IMR-90 (cell line): Measurements from ENCODE around the gene ZNF622. TPM values are rescaled to one million over a fixed set of nuclear protein-coding genes. Genes with fewer than 3 reads are reported as not detected.

Source experiments
- ATAC-seq: fragments of 200-7000 bp; cut with Tn5 transposase; 2 replicates; pipeline ENCODE4 v1.9.1; 2020; ENCODE audit warnings: low read depth, mild to moderate bottlenecking, moderate library complexity
- BruUV-seq: library from RNA; stranded (reverse); fragments of 400-500 nt; replicated peaks from 2 replicates; lab custom pipeline; 2021; lab: Mats Ljungman, UMichigan
- CTCF ChIA-PET: fragments of 300-600 bp; formaldehyde crosslinking; extraction: SDS; loops from one replicate; lab custom pipeline; 2021; ENCODE audit warnings: antibody characterized with exemption; lab: Yijun Ruan, JAX
- POLR2A ChIA-PET: fragments of 300-600 bp; sonication (Branson Sonifier 250); formaldehyde crosslinking; loops from one replicate; lab custom pipeline; 2022; ENCODE audit warnings: antibody characterized with exemption; ENCODE audit not compliant: unreplicated experiment; lab: Charles Lee
- DNase-seq: peaks from one replicate; pipeline ENCODE4 v3.0.0; 2013
- H2AFZ ChIP-seq: replicated peaks from 2 replicates; pipeline ENCODE3; 2013; ENCODE audit warnings: low read length, mild to moderate bottlenecking; ENCODE audit not compliant: poor library complexity
- H2AK5ac ChIP-seq: 2 replicates; pipeline ENCODE4 v1.6.1; 2013; ENCODE audit warnings: low read depth, low read length, inconsistent platforms
- H2AK9ac ChIP-seq: replicated peaks from 2 replicates; pipeline ENCODE3; 2013; ENCODE audit warnings: mild to moderate bottlenecking, low read depth, low read length, moderate library complexity; ENCODE audit not compliant: poor library complexity
- H2BK120ac ChIP-seq: 2 replicates; pipeline ENCODE4 v1.6.1; 2013; ENCODE audit warnings: low read depth, low read length, inconsistent platforms
- H2BK15ac ChIP-seq: 3 replicates; pipeline ENCODE4 v1.6.1; 2013; ENCODE audit warnings: low read depth, low read length, inconsistent platforms
- H2BK20ac ChIP-seq: 2 replicates; pipeline ENCODE4 v1.6.1; 2013; ENCODE audit warnings: low read depth, mild to moderate bottlenecking, inconsistent platforms, low read length, moderate library complexity
- H2BK5ac ChIP-seq: 2 replicates; pipeline ENCODE4 v1.6.1; 2013; ENCODE audit warnings: mild to moderate bottlenecking, low read depth, low read length, inconsistent platforms; ENCODE audit not compliant: poor library complexity, severe bottlenecking
- H3K14ac ChIP-seq: replicated peaks from 2 replicates; pipeline ENCODE4 v1.6.1; 2013; ENCODE audit warnings: low read depth, low read length, inconsistent platforms
- H3K18ac ChIP-seq: 2 replicates; pipeline ENCODE4 v1.6.1; 2013; ENCODE audit warnings: low read depth, low read length, control low read depth
- H3K23ac ChIP-seq: 2 replicates; pipeline ENCODE4 v1.6.1; 2013; ENCODE audit warnings: low read depth, low read length, inconsistent platforms
- H3K27ac ChIP-seq: 2 replicates; pipeline ENCODE4 v1.5.1; 2013; ENCODE audit warnings: mild to moderate bottlenecking, control low read depth, low read length; ENCODE audit not compliant: insufficient read depth
- H3K27me3 ChIP-seq: 2 replicates; pipeline ENCODE4 v1.6.1; 2013; ENCODE audit warnings: low read length; ENCODE audit not compliant: control insufficient read depth, insufficient read depth
- H3K36me3 ChIP-seq: 2 replicates; pipeline ENCODE4 v1.6.1; 2013; ENCODE audit warnings: low read length, mixed read lengths; ENCODE audit not compliant: control insufficient read depth, insufficient read depth
- H3K4ac ChIP-seq: 2 replicates; pipeline ENCODE4 v1.6.1; 2013; ENCODE audit warnings: low read depth, low read length, inconsistent platforms
- H3K4me1 ChIP-seq: 2 replicates; pipeline ENCODE4 v1.6.1; 2013; ENCODE audit warnings: low read length, mixed read lengths; ENCODE audit not compliant: control insufficient read depth, insufficient read depth
- H3K4me2 ChIP-seq: 2 replicates; pipeline ENCODE4 v1.6.1; 2013; ENCODE audit warnings: low read depth, mild to moderate bottlenecking, control low read depth, low read length, moderate library complexity
- H3K4me3 ChIP-seq: 2 replicates; pipeline ENCODE4 v1.5.1; 2013; ENCODE audit warnings: low read depth, mild to moderate bottlenecking, control low read depth, low read length, moderate library complexity; ENCODE audit not compliant: insufficient read depth
- H3K56ac ChIP-seq: 2 replicates; pipeline ENCODE4 v1.6.1; 2013; ENCODE audit warnings: low read length, inconsistent platforms; ENCODE audit not compliant: insufficient read depth; ENCODE audit errors: extremely low read depth
- H3K79me1 ChIP-seq, 2 experiments: 2 replicates each; pipeline ENCODE4 v1.6.1; 2013; ENCODE audit warnings: low read length in 2 of 2, inconsistent platforms in 1 of 2, low read depth in 1 of 2
- H3K9ac ChIP-seq: 2 replicates; pipeline ENCODE4 v1.6.1; 2013; ENCODE audit warnings: low read depth, low read length, control low read depth
- H3K9me1 ChIP-seq: 2 replicates; pipeline ENCODE4 v1.6.1; 2013; ENCODE audit warnings: low read length, inconsistent platforms; ENCODE audit not compliant: insufficient read depth
- H3K9me3 ChIP-seq: 2 replicates; pipeline ENCODE4 v1.6.1; 2013; ENCODE audit warnings: low read length; ENCODE audit not compliant: control insufficient read depth, insufficient read depth
- H4K20me1 ChIP-seq: 2 replicates; pipeline ENCODE4 v1.6.1; 2013; ENCODE audit warnings: low read length, inconsistent platforms; ENCODE audit not compliant: insufficient read depth
- H4K5ac ChIP-seq: 2 replicates; pipeline ENCODE4 v1.6.1; 2013; ENCODE audit warnings: mild to moderate bottlenecking, low read depth, low read length, control low read depth
- H4K8ac ChIP-seq, 2 experiments: 2 replicates each; pipeline ENCODE4 v1.6.1; 2013; ENCODE audit warnings: low read depth in 2 of 2, low read length in 2 of 2, control low read depth in 1 of 2, inconsistent platforms in 1 of 2
- H4K91ac ChIP-seq: 2 replicates; pipeline ENCODE4 v1.6.1; 2013; ENCODE audit warnings: low read depth, low read length, inconsistent platforms; ENCODE audit not compliant: insufficient read depth
- CHD1 ChIP-seq: IDR thresholded peaks from 2 replicates; pipeline ENCODE4 v1.6.1; 2012; ENCODE audit warnings: low read depth, low read length, improper control_type of control experiment
- FOS ChIP-seq: fragments of 150-350 bp; IDR thresholded peaks from 2 replicates; pipeline ENCODE4 v1.6.1; 2016; ENCODE audit warnings: low read depth, low read length
- MXI1 ChIP-seq: IDR thresholded peaks from 2 replicates; pipeline ENCODE4 v1.6.1; 2012; ENCODE audit warnings: low read depth, mild to moderate bottlenecking, low read length, moderate library complexity, borderline replicate concordance
- POLR2A ChIP-seq: IDR thresholded peaks from 2 replicates; pipeline ENCODE4 v1.6.1; 2012; ENCODE audit warnings: mild to moderate bottlenecking, low read depth, low read length
- RAD21 ChIP-seq: IDR thresholded peaks from 2 replicates; pipeline ENCODE4 v1.6.1; 2012; ENCODE audit warnings: low read length, improper control_type of control experiment
- RCOR1 ChIP-seq: IDR thresholded peaks from 2 replicates; pipeline ENCODE4 v1.6.1; 2012; ENCODE audit warnings: mild to moderate bottlenecking, low read length, improper control_type of control experiment; ENCODE audit not compliant: insufficient replicate concordance
- SMC3 ChIP-seq: fragments of 150-350 bp; IDR thresholded peaks from 2 replicates; pipeline ENCODE4 v1.6.1; 2016; ENCODE audit warnings: low read depth, mild to moderate bottlenecking, antibody characterized with exemption, low read length, moderate library complexity
- WGBS, 2 experiments: methylation state at CpG; one replicate each; pipeline versions ENCODE4 v1.1.5 to v1.1.7; 2013; ENCODE audit warnings: missing lambda C conversion rate in 2 of 2; ENCODE audit not compliant: insufficient read length in 1 of 2; ENCODE audit errors: extremely low coverage in 2 of 2; 5-methylcytosine and 5-hydroxymethylcytosine counted together
- dilution Hi-C: fragments of 300-500 bp; cut with HindIII; formaldehyde crosslinking; loops from one replicate; pipeline ENCODE4 v1.14.3; 2018; ENCODE audit warnings: low sequenced_read_pairs; ENCODE audit not compliant: unreplicated experiment
- in situ Hi-C: fragments of 300-500 bp; cut with MboI; formaldehyde crosslinking; loops from 3 replicates; pipeline ENCODE4 v1.14.3; 2019; ENCODE audit warnings: low sequenced_read_pairs, inconsistent platforms, mixed read lengths
- intact Hi-C: fragments of 100-400 bp; cut with micrococcal nuclease; formaldehyde crosslinking; loops from 2 replicates; pipeline ENCODE4 v1.10.0; 2022
- polyA plus RNA-seq, 3 experiments: library from polyadenylated mRNA; depleted of rRNA; stranded (reverse); fragments of >200 nt; gene quantifications; 2 replicates each; pipeline ENCODE4 v1.2.3, GENCODE V29; 2012; ENCODE audit warnings: low replicate concordance in 1 of 3
- total RNA-seq: library from RNA; depleted of rRNA; stranded (reverse); fragments of >200 nt; gene quantifications from 2 replicates; pipeline ENCODE4 v1.2.3, GENCODE V29; 2012
- TF ChIP-seq, protein P1 (sequence below): fragments of 150-350 bp; IDR thresholded peaks from 2 replicates; pipeline ENCODE4 v1.6.1; 2017; ENCODE audit warnings: mild to moderate bottlenecking, antibody characterized with exemption, low read length, low read depth

The ZNF622 gene
- total and polyA plus RNA-seq, 2 of the 4 experiments (the other 2 are of a cell fraction): 19.5 to 49.3 TPM

DNA sequence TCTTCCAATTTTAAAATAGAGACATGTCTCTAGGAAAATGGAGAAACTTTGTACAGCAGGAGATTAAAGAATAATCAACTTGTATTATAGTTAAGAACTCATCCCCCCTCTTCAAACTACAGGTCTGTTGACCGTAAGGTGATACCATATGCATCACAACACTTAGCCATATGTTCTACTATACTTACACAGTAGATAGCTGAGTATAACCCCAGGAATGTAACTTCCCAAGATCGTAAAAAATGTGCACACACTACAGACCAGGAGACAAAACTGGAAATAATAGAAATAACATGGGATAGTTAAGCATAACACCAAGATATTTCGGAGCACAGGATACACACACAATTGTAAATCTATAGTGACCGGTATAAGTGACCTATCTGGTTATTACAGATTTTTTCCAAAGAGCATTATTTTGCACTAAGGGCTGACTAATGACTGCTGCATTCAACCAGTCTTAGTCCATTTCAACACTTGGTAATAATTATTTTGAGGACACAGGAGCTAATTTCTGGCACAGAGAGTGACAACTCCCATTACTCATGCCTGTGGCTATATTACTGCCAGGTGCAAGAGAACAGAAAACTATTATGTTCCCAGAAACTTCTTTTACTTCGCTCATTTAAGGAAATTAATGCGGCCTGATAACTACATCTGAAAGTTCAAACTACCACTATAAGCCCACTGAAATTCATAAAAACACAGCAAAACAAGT is 15.4 kb upstream of the ZNF622 start:
- no peak overlapping the region for H3K4me2 ChIP-seq
- no peak overlapping the region for H2AK5ac ChIP-seq
- H3K18ac ChIP-seq: no peak overlapping the region
- H3K4ac ChIP-seq: no peak overlapping the region
- intact Hi-C loops (loop anchor here (10.0 kb wide), 1 partner anchor 1834 kb away; no protein-coding TSS in a partner anchor), dilution Hi-C loops (no loop called here), in situ Hi-C loops (loop anchor here (10.0 to 25.0 kb wide), 2 partner anchors 184 to 1831 kb away; no protein-coding TSS in a partner anchor)
- TF ChIP-seq SMC3 (no peak), RAD21 (no peak), POLR2A (no peak), FOS (no peak), MXI1 (no peak), RCOR1 (no peak), CHD1 (no peak)
- TF ChIP-seq, protein P1, sequence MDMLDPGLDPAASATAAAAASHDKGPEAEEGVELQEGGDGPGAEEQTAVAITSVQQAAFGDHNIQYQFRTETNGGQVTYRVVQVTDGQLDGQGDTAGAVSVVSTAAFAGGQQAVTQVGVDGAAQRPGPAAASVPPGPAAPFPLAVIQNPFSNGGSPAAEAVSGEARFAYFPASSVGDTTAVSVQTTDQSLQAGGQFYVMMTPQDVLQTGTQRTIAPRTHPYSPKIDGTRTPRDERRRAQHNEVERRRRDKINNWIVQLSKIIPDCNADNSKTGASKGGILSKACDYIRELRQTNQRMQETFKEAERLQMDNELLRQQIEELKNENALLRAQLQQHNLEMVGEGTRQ: no peak
- no peaks in the 10 kb centered on the region for H3K9me3 ChIP-seq
- no peak overlapping the region for H2BK20ac ChIP-seq
- no TSS peak for BruUV-seq
- H2BK15ac ChIP-seq: no peak overlapping the region
- CTCF ChIA-PET: interaction anchor here (1.1 to 1.4 kb wide), 2 partner anchors 72 to 735 kb away, joined by 3 read pairs; no protein-coding TSS in a partner anchor
- peaks cover 10% of the 10 kb centered on the region for H3K27me3 ChIP-seq
- H3K9me1 ChIP-seq: no peaks in the 10 kb centered on the region
- H2AK9ac ChIP-seq: no peak overlapping the region
- H3K14ac ChIP-seq: no peak overlapping the region
- POLR2A ChIA-PET: interaction anchor here (1.3 kb wide), 1 partner anchor 13 kb away, joined by 3 read pairs; no protein-coding TSS in a partner anchor
- no peak overlapping the region for H4K91ac ChIP-seq
- H2AFZ ChIP-seq: no peak overlapping the region
- H2BK5ac ChIP-seq: no peak overlapping the region
- no peak overlapping the region for H3K9ac ChIP-seq
- no peak overlapping the region for H3K56ac ChIP-seq
- WGBS, 2 experiments: no CpG with 5 or more reads among the region's 6 CpGs
- no peak for DNase-seq
- no peak overlapping the region for H3K27ac ChIP-seq
- no peaks in the 10 kb centered on the region for H4K20me1 ChIP-seq
- H3K23ac ChIP-seq: no peak overlapping the region
- H4K5ac ChIP-seq: no peak overlapping the region
- H2BK120ac ChIP-seq: no peak overlapping the region
- peak; percentile 21; the same call in 1 of the 2 replicates for ATAC-seq
- no peaks in the 10 kb centered on the region for H3K36me3 ChIP-seq
- H3K4me1 ChIP-seq: no peaks in the 10 kb centered on the region
- H3K4me3 ChIP-seq: no peak overlapping the region
- H3K79me1 ChIP-seq: no peaks in the 10 kb centered on the region
- H4K8ac ChIP-seq: no peak overlapping the region
